Stimulated activated CD4-positive, alpha-beta T cell treated with anti-CD3 and anti-CD28 coated beads, Interleukin-12 subunit alpha, Interleukin-12 subunit beta, amount 100 ng/mL, for 4 hours (primary cell): ENCODE results near the gene BFSP1.

ENCODE experiments used
- DNase-seq: peaks from one replicate; pipeline ENCODE4 v3.0.0-alpha.2; 2020

BFSP1 gene

DNA sequence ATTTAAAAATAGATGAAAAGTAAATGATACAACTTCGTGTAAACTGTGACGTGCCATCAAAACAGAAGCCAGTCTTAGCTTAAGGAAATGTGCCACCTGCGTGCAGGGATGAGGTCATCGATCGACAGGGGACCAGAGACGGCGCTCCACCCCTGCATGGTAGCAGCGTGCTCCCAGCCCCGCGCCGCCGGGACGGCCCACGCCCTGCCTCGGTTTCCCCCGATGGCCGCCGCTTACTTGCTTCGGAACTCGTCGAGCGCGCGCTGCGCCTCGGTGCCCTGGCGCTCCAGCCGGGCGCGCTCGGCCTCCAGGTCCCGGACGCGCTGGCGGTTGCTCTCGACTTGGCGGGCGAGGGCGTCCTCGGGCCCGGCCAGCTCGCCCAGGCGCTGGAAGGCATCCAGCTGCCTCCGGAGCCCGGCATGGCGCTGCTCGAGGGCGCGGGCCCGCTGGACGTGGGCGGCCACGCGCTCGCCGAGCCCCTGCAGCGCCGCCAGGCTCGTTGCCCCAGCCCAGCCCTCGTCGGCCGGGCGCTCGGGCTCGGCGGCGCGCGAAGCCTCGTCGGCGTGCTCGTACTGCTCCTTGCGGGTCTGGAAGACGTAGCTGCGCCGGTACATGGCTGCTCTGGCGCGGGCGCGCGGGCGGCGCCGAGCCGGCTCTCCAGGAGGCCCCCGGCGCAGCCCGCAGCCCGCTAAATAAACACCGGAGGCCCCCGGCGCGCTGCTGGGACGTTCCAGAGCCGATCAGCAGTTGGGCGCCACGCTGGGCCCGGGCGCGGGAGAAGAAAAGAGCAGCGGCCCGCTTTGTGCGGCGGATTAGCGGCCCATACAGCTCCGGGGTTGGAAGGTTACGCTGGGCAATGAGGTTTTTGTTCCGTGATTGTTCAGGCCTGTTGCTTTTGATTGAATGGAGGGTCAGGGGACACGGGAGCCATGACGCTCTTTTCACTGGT, at the start of gene BFSP1:
TSS of gene BFSP1 (minus strand) at position 664 of the 949 bp plus-strand sequence. CDS start at position 614, 50 bp downstream.
- DNase-seq: peak; percentile 44

DNA sequence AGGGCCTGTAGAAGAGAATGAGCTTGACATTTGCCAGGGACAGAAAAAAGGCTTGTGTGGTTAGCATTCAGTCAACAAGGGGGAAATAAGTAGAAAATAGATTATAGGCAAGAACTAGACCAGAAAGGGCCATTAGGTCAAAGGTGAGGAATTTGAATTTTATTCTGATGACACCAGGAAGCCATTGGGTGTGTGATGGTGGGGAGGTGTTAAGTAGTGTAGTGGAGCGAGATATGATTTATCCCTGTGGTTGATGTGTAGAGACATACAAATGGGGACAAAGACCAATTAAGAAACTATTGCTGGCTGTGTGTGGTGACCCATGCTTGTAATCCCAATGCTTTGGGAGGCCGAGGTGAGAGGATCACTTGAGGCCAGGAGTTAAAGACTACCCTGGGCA, 49.7 kb upstream of the BFSP1 start:
- no peak for DNase-seq

DNA sequence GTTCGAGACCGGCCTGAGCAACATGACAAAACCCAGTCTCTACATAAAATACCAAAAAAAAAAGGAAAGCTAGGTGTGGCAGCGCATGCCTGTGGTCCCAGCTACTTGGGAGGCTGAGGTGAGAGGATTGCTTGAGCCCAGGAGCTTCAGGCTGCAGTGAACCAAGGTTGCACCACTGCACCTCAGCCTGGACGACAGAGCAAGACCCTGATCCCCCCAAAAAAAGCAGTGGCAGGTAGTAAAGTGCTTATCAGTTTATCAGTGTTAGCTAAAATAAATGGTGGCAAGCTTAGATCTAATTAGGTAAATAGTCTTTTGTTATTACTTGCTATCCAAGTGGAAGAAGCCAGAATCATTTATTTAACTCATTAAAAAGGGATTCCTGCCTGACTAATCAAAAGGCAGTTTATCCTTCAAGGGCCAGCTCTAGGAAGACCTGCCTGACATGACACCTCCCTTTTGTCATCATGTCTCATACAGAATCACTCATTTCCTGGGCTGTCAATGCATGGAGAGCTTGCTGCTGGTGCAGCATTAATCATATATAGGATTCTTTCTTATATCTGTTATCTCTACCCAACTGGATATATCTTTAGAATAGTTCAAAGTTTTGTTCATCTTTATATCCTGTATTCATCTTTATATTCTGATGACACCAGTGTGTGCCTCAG, 48.3 kb upstream of the BFSP1 start:
- DNase-seq: no peak

DNA sequence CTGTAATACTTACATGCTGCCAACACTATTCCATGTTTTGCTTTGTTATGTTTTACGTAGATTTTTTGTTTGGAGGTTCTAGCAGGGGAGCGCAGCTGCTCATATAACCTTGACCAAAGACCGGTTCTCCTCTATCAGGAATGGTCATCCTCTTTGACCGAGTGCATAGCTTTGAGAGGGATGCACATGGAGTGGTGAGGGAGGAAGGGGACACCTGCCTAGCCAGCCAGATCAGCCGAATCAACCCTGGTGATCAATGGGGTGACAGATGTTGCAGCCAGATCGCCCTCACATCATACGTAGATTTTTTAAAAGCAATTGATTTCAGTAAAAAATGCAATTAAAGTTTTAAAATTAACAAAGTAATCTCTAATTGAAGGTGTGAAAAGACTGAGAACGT, 45.0 kb upstream of the BFSP1 start:
- DNase-seq: no peak

DNA sequence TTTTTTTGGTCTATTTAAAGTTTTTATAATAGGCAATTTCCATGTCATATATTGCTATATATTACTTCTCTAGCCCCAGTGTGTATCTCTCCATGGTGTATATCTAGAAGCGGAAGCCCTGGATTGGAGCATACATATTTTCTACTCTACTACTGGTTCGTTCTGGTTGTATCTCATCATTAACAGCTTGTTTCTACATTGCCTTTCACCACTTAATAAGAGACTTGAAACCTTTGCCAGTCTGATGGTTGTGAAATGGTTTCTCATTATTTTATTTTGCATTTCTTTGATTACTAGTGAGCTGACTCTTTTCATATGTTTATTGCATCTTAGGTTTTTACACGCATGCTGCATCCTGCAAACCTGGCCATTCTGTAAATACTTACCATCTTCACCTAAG, 42.3 kb upstream of the BFSP1 start:
- DNase-seq: no peak

DNA sequence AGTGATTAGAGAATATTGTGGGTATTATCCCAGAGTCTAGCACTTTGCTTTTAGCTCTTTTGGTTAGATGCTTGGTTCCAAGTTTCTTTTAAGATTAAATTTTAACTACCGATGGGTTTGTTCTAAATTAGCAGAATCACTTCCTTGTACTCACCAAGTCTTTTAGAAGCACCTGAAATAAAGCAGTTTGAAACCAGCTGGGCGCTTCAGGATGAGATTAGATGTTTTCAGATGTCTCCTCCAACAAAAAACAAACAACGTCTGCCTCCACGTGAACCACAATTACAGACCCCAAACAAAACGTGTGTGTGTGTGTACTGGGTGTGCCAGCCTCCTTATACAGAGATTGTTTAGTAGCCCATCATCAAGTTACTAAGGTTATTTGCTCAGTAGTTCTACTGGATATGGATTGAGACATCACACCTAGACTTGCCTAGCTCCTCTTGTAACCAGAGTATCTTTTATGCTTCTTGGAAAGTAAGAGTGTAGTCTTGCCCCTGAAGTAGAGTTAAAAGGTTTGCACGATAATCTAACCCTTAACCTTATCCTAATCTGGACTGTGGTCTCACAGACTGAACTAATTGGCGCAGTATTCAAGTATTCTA, 41.0 kb upstream of the BFSP1 start:
- DNase-seq: no peak

DNA sequence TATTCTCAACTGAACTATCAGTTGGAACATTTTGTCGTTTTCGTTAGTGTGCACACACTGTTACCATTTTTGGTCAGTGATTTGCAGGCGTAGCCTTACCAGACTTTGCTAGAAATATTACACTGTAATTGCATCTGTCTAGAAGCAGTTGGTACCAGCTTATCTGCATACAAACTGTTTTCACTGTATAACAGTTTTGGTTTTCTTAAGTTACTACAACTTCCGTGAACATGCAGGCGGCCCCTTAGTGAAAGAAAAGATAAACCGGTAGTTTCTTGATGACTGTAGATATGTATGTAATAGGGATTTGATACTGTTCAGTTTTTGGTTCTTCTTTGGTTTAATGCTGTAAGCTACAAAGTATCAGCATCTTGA, 40.0 kb upstream of the BFSP1 start:
- no peak for DNase-seq

DNA sequence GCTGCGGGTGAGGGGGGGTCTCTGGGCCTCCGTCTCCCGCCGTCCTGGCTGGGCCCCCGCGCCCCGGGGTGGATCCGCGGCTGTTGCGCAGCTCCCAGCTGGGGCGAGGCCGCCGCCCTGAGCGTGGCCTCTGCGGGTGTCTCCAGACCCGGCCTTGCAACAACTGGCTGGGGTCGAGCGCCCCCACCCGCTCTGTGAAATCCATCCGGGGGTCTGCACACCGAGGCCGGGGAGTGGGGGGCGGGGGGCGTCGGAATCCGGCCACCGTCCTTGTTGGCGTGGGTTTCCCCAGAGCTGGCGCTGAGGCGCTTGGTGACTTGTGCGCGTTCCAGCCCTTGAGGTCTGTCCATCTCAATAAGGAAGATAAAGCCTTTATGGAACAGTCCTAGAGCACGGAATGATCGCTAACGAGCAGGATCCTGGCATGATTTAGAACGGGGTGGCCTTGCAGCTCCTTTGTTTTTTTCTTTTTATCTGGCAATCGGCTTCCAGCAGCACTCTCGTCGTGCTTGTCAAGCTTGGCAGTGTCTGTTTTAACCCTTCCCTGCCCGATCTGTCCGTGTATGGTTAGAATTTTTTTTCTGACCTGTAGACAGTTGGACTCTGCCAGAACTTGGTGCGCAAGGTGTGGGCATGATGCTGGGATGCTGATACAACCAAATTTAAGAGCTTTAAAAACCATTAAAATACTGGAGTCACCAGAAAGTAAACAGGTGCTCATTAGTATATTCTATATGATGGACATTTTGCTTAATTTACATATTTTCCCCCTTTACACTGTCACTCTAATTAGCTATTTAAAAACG, 39.4 kb upstream of the BFSP1 start:
- DNase-seq: peak; percentile 21

DNA sequence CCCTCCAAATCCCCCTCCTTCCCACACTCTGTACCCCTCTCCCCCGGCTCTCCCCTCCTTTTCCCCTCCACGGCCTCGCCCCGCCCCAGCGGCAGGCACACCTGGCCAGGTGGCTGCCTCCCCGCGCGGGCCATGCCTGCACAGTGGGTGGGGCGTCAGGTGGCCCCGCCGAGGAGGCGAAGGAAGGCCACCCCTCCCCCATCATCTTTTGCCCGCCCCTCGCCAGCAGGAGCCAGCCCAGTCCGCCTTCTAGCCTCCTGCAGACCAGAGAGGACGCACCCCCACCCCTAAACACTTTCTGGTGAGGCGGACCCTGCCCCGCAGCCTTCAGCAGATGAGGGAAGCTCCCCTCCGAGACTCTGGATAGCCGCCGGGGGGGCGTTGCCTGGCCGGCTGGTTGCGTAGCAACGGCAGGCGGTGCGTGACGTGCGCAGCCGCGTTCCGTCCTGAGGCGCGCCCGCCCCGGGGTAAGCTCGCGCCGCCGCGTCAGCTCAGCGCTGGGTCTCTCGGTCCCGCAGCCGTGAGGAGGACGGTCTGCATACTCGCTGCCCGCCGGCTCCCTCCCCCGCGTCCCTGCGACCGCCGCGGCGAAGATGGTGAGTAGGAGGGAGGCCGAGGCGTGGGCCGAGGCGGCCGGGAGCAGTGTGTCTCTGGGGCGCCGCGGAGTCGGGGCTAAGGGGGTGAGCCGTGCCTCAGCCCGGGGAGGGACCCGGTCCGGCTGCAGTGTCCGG, 38.6 kb upstream of the BFSP1 start, which contains the start of gene DSTN:
TSS of gene DSTN (plus strand) at position 460 of the 731 bp plus-strand sequence. CDS start at position 594, 134 bp downstream.
- DNase-seq: peak; percentile 85

DNA sequence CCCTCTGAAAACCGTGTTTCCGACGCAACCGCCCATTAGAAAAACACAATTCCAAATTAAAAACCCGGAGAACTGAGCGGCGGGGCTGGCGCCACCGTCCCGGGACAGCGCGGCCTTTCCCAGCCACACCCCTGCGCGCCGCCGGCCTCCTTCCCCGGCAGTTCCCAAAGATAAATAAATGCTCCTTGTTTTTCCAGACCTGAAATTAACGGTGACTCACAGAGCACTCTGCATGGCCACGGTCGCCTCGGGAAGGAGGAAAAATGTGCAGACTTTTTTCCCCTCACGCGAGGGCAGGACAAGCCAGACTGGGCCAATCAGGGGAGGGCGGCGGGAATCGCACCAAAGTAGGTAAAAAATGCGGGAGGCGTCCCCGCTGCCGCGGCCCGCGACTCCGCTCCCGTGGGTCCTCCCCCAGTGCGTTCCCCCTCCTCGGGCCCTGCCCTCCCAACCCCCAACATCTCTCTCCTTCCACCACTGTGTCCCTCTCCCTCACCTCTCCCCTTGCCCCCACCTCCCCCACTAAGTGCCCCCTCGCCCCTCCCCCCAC, 37.9 kb upstream of the BFSP1 start:
- peak; percentile 10 for DNase-seq

DNA sequence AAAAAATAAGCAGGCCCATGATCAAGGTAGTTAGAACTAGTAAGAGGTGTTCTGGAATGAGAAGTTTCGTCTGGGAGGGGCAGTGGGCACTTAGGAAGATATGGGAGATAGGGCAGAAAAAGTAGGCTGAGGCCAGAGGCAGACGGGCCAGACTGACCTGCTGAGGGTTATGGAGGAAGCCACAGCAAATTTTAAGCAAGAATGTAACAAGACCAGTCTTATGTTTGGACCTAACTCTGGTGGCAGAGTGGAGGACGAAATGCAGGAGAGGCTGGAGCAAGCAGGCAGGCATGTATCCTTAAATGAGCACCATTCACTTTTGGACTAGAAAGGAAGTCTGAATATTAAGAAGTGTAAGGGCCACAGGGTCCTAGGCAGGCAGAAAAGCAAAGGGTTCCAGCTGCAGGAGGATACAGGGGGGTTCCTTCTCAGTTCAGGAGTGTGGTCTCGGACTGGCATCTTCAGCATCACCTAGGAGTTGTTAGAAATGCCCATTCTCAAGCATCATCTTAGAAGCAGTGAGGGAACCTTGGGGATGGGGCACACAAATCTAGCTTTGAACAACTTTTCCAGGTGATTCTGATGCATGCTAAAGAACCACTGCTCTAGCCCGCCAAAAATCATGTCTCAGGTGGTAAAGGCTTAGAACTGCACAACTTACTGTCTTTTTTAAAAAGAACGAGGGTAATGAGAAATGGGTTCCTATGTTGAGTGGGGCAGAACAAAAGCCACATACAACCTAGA, 37.0 kb upstream of the BFSP1 start:
- no peak for DNase-seq

DNA sequence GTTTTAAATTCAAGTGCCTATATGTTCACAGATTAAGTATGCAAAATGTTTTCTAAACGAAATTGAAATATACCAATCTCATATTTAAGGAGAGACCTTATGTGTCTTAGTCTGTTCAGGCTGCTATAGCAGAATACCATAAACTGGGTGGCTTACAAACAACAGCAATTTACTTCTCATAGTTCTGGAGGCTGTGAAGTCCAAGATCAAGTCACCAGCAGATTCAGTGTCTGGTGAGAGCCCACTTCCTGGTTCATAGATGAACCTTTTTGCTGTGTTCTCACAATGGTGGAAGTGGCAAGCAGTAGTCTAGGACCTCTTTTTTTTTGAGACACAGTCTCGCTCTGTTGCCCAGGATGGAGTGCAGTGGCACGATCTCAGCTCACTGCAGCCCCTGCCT, 35.2 kb upstream of the BFSP1 start:
- no peak for DNase-seq

DNA sequence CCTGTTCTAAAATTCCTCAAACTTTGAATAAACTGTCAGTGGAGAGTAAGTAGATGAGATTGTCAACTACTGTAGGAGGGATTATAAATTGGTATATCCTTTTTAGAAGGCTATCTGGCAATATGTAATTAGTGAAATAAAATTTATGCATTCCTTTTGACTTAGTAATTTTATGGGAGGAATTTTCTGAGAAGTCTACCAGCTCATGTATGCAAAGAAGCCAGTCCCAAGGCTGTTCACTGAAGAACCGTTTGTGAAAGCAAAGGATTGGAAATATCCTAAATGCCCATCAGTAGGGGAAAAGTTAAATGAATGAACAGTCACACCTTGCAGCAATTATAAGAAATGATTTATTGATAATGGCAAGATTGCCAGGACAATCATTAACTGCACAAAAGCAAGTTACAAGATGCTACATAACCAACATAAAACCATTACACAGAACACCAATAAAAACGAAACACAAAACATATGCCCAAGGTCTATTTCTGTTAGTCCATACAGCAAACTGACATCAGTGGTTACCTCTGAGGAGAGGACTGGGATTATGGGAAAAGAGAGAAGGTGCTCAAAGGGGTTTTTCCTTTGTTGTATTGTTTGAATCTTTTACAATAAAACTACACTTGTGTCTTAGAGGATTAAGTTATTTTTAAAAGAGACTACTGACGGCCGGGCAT, 34.1 kb upstream of the BFSP1 start:
- DNase-seq: no peak

DNA sequence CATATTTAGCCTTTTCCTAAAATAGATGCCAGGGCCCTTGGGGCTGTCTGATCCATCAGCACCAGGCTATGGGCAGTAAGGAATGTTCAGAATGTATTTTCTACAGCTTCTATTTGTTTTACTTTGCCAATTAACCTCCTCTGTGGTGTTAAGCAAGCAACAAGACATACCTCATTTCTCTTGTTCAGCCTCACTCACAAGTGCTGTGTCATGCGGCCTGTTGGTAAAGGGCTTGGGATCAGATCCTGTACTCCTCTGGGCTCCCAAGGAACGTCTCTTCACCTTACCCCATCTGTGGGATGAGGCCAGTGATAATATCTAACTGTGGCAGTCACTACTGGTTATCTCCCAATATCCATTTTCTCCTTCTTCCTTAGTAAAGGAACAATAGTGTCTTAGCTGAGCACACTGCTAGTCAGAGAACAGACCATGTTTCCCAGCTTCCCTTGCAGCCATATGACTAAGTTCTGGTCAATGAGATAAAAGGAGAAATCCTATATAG, 31.7 kb upstream of the BFSP1 start:
- no peak for DNase-seq

DNA sequence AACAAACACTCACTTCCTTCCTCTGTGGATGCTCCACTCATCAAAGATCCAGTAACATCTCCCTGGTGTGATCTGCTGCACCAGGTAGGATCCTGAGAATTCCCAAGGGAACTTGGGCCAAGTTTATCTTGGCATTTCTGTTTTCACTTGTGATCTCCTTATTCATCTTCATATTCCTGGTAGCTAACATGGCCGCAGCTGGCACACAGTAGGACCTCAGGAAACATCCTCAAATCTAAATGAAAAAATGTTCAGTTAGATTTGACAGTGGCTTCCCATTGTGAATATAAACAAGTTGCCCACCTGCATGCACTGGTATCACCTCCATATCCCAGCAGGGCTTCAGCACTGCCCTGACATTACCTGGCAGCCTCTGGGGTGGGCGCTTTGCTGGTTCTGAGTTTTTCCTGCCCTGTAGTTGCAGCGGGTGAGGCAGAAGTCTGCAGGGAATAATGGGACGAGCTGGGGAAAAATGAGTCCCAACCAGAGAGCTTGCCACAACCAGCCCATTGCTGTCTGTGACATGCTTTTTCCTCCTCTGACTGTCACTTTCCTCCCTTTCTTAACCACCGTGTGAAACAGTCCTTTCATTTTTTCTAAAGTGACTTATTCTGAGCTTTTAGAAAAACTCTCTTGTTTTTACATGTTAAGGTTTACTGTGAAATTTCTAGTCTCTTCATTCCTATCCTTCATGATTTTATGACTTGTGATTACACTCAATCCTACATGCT, 29.3 kb upstream of the BFSP1 start:
- no peak for DNase-seq

DNA sequence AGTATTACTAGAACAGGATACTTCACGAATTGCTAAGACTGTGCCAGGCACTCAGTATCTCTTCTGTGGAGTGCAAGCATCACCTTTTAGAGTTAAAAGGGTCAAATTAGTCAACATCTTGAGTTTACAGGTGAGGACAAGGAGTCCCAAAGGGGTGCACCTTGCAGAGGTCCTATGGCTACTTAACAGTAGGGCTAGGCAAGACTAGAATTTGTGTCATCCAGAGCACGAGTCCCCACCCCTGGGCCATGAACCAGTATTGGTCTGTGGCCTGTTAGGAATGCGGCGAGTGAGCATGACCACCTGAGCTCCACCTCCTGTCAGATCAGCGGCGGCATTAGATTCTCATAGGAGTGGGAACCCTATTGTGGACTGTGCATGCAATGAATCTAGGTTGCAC, 28.2 kb upstream of the BFSP1 start:
- DNase-seq: no peak

DNA sequence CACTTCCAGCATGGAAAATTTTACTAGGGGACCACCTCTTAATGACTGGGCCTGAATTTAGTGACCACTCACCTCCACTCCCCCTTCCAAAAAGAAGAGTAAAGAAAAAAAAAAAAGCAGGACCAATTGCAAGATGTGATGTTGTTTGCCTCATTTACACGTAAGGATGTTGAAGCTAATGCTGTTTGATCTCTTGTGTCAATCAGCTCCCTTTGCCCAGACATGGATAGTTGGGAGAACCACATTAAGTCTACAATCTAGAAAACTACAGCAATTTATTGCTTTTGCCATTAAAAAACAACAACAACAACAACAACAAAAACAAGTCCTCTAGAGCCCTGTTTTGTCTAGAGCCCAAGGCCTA, 27.7 kb upstream of the BFSP1 start:
- no peak for DNase-seq

DNA sequence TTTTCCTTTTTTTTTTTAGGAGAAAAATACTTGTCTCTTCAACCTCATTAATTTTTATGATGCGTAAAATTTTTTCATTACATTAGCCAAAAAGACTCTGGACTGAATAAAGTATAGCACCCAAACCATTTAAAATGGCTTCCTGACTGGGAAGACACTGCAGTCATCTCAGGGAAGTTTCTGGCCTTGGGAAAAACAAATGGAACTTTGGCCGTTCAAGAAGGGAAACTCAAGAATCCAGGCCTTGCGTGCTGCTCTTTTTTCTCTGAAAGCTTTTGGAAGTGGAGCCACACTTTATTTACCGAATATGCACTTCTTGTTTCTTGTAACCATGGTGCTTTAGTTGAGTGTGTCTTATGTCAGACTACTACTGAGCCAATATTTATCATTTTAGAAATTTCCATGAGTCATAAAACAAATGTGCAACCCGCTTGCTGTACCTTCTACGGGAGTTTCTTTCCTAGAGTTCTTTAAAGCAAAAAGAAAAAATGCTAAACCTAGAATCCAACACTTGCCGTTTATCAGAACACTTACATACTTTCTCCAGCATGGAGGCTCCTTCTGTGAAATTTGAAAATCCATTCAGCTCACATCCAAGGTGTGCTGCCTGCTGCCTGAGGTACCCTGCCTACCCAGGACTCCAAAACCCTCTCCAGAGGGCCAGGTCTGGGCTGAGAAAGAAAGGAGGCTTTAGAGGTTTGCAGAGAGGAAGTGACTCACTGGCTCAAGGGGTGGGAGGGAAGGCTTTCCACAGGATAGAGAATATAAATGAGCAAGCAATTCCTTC, 27.2 kb upstream of the BFSP1 start:
- DNase-seq: no peak

DNA sequence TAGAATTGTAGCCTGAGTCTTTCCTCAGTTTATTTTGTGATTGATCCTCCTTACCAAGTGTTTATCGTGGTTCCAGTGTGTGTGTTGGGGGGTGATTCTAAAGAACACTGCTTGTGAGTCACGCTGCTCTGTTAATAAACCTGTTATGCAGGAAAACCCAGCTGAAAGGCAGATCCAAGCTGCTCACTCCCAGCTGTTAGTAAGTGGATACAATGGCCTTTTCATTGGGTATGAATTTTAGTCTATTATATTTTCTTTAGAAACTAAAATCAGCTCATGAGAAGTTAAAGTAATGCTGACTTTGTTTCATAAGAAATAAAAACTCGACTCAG, 26.5 kb upstream of the BFSP1 start:
- DNase-seq: no peak
